ENCODE results near the gene PARP3. TPM values are rescaled to one million over a fixed set of nuclear protein-coding genes. Genes with fewer than 3 reads are reported as not detected.

Gene PARP3
- total and polyA plus RNA-seq, 9 of the 15 experiments (the other 6 are each of a cell fraction or from before 2014, with no cell fraction given): 0.46 to 6.6 (median 4.5) TPM

DNA sequence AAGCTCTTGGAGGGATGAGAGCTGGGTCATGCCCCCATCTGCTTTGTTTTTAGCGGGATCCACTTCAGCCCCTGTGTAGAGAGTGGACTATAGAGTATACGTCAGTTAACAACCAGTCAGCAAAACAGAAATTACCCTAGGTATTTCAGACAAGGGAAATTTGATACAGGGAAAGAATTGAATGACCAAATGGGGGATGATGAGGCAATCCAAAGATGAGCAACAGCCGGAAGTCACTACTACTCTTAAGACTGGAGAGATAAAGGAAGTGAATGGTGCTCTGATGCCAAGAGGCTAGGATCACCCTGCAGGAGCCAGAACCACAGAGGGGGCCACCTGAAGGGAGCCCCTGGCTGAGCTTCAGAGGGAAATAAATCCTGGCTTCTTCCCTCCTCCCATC lies 11.3 kb downstream of the PARP3 start (continued):
- TF ChIP-seq HDAC3 (IDR thresholded peaks at IDR 0.05; ENCODE audit: borderline replicate concordance, partially characterized antibody) (no peak), GABPA (tag; conservative IDR thresholded peaks at IDR 0.05; ENCODE audit: low read depth) (peak; percentile 44), NEUROD1 (IDR thresholded peaks at IDR 0.05; ENCODE audit: borderline replicate concordance, low read depth, low read length, partially characterized antibody) (no peak), ZNF561 (CRISPR knock-in tag; conservative IDR thresholded peaks at IDR 0.05) (no peak)
- TF ChIP-seq, protein P1, sequence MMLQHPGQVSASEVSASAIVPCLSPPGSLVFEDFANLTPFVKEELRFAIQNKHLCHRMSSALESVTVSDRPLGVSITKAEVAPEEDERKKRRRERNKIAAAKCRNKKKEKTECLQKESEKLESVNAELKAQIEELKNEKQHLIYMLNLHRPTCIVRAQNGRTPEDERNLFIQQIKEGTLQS (IDR thresholded peaks at IDR 0.05): peak; percentile 80
- TF ChIP-seq, protein P1 (CRISPR knock-in tag; conservative IDR thresholded peaks at IDR 0.05): no peak
- TF ChIP-seq, protein P2, sequence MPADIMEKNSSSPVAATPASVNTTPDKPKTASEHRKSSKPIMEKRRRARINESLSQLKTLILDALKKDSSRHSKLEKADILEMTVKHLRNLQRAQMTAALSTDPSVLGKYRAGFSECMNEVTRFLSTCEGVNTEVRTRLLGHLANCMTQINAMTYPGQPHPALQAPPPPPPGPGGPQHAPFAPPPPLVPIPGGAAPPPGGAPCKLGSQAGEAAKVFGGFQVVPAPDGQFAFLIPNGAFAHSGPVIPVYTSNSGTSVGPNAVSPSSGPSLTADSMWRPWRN (IDR thresholded peaks at IDR 0.05; ENCODE audit: low read depth): no peak

DNA sequence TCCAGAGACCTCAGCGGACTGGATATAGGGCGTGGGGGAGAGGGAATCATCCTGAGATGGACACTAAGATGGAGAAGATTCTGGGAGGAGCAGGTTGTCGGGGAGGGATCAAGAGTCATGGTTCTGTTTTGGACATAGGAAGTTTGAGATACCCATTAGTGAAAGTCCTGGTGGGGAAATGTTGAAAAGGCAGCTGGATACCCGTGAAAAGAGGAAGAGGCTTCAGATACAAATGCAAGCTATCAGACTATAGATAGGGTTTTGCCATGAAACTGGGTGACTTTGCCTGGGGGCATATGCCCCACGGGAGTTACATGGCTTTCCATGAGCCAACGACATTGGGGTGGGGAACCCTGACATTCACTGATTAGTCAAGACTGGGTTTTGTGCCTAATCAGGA lies 11.9 kb downstream of the PARP3 start:
- H3K9me3 ChIP-seq (replicated peaks; ENCODE audit: control insufficient read depth, insufficient read depth, low read depth, low read length): no peaks in the 10 kb centered on the region
- no peaks in the 10 kb centered on the region for H3K79me2 ChIP-seq (ENCODE audit: control insufficient read depth, insufficient read depth, low read length)
- in situ Hi-C loops (cut with MboI): no loop called here
- BruUV-seq (replicated peaks): no TSS peak
- POLR2A ChIA-PET: interaction anchor here (0.6 to 1.1 kb wide), 4 partner anchors 9 to 104 kb away, joined by 3 to 5 read pairs (median 4); partner anchors contain the start of gene PARP3
- H4K20me1 ChIP-seq (replicated peaks; ENCODE audit: control insufficient read depth, insufficient read depth, low read length): no peaks in the 10 kb centered on the region
- intact Hi-C loops (cut with micrococcal nuclease): no loop called here
- peaks cover 0 to 5% of the 10 kb centered on the region in 2 experiments; a peak in 1 of 5 replicates for H3K4me1 ChIP-seq (replicated peaks in 1 of 2; ENCODE audit: control insufficient read depth in 2 of 2, insufficient read depth in 2 of 2, low read length in 2 of 2)
- no peak overlapping the region for H3K4me2 ChIP-seq (ENCODE audit: insufficient read depth, low read length)
- no peak overlapping the region for H2AFZ ChIP-seq (ENCODE audit: low read depth, low read length)
- DNase-seq (ENCODE audit: extremely low read depth in 1 of 4, low spot score in 3 of 4) (no peak), ATAC-seq (no peak), FAIRE-seq (no peak)
- H3K27me3 ChIP-seq (ENCODE audit: control insufficient read depth in 2 of 2, insufficient read depth in 2 of 2, low read length in 2 of 2): peaks cover 0 to 4% of the 10 kb centered on the region in 2 experiments; a peak in 2 of 5 replicates
- no peak overlapping the region for H3K9ac ChIP-seq (ENCODE audit: insufficient read depth in 1 of 2, low read depth in 2 of 2, low read length in 2 of 2)
- no peak overlapping the region for H3K4me3 ChIP-seq
- WGBS (ENCODE audit: insufficient coverage, low coverage, missing lambda C conversion rate): 0% methylated on average over 5 of the region's 6 CpGs
- CTCF ChIA-PET (ENCODE audit: low intra/inter-chr PET ratio): no interaction called here
- TF ChIP-seq SPI1 (IDR thresholded peaks at IDR 0.05; ENCODE audit: borderline replicate concordance, low read depth, low read length): peak; percentile 61; the same call in 1 of the 2 replicates
- TF ChIP-seq CBX5 (IDR thresholded peaks at IDR 0.05; ENCODE audit: borderline replicate concordance, low read depth): no peak
- H3K27ac ChIP-seq (ENCODE audit: extremely low read depth, low read depth, low read length): no peak overlapping the region
- no peaks in the 10 kb centered on the region for H3K36me3 ChIP-seq (ENCODE audit: control insufficient read depth, insufficient read depth, low read length)
- H3K9me1 ChIP-seq (ENCODE audit: control insufficient read depth, insufficient read depth, low read length): no peaks in the 10 kb centered on the region
